CD14-positive monocyte (primary cell): Measurements from ENCODE around the gene NEMF. TPM values are rescaled to one million over a fixed set of nuclear protein-coding genes. Genes with fewer than 3 reads are reported as not detected.
"Not testable (repeated sequence)": the region's sequence is repeated elsewhere in the genome, so short reads cannot be mapped to it uniquely, and the experiment has no call there.

Experiments used
- DNase-seq, 3 donors: peaks; one replicate each; pipeline ENCODE4 v3.0.0-alpha.2; 2011 to 2022
- H2AFZ ChIP-seq: 2 replicates; pipeline ENCODE4 v1.6.0; 2012; ENCODE audit warnings: mild to moderate bottlenecking, low read depth, low read length, inconsistent platforms; ENCODE audit not compliant: insufficient read depth, poor library complexity, severe bottlenecking
- H3K27ac ChIP-seq, 2 donors: 1 replicate in 1 of 2; 2 replicates in 1 of 2; pipeline ENCODE4 v1.5.1; 2012 to 2013; ENCODE audit warnings: low read length in 2 of 2, control low read depth in 1 of 2, inconsistent platforms in 1 of 2, low read depth in 1 of 2, mild to moderate bottlenecking in 1 of 2
- H3K27me3 ChIP-seq, 2 donors: one replicate each; pipeline versions ENCODE4 v1.6.0 to v1.6.1; 2011 to 2013; ENCODE audit warnings: low read length in 2 of 2; ENCODE audit not compliant: control insufficient read depth in 2 of 2, insufficient read depth in 2 of 2
- H3K36me3 ChIP-seq, 2 donors: replicated peaks in 1 of 2; 1 replicate in 1 of 2; 2 replicates in 1 of 2; pipeline versions ENCODE4 v1.5.1 to v1.6.1; 2012 to 2013; ENCODE audit warnings: low read length in 2 of 2, control low read depth in 1 of 2, inconsistent platforms in 1 of 2, mild to moderate bottlenecking in 1 of 2; ENCODE audit not compliant: insufficient read depth in 2 of 2, control insufficient read depth in 1 of 2
- H3K4me1 ChIP-seq, 2 donors: 1 replicate in 1 of 2; 2 replicates in 1 of 2; pipeline versions ENCODE4 v1.5.1 to v1.6.1; 2012 to 2013; ENCODE audit warnings: low read length in 2 of 2, control low read depth in 1 of 2, inconsistent platforms in 1 of 2, mild to moderate bottlenecking in 1 of 2, moderate library complexity in 1 of 2; ENCODE audit not compliant: insufficient read depth in 2 of 2, control insufficient read depth in 1 of 2
- H3K4me2 ChIP-seq: replicated peaks from 2 replicates; pipeline ENCODE3; 2012; ENCODE audit warnings: low read length, moderate library complexity, mild to moderate bottlenecking; ENCODE audit not compliant: poor library complexity, severe bottlenecking; ENCODE audit errors: extremely low read depth
- H3K4me3 ChIP-seq, 3 experiments: fragments of 200-600 bp in 1 of 3; sonication (generic) in 1 of 3; replicated peaks in 1 of 3; 1 replicate in 2 of 3; 2 replicates in 1 of 3; pipeline ENCODE4 v1.5.1; 2011 to 2013; ENCODE audit warnings: low read length in 3 of 3, mild to moderate bottlenecking in 3 of 3, control low read depth in 2 of 3, low read depth in 2 of 3, inconsistent platforms in 1 of 3, moderate library complexity in 1 of 3
- H3K79me2 ChIP-seq: 2 replicates; pipeline ENCODE4 v1.6.0; 2012; ENCODE audit warnings: mild to moderate bottlenecking, control low read depth, inconsistent platforms, low read length, moderate library complexity; ENCODE audit not compliant: insufficient read depth
- H3K9ac ChIP-seq: 2 replicates; pipeline ENCODE4 v1.6.0; 2017; ENCODE audit warnings: low read length, mild to moderate bottlenecking; ENCODE audit not compliant: insufficient read depth, poor library complexity, severe bottlenecking
- H3K9me3 ChIP-seq, 2 donors: replicated peaks in 1 of 2; 1 replicate in 1 of 2; 2 replicates in 1 of 2; pipeline versions ENCODE4 v1.5.1 to v1.6.1; 2012 to 2013; ENCODE audit warnings: low read length in 2 of 2, control low read depth in 1 of 2; ENCODE audit not compliant: control insufficient read depth in 1 of 2, insufficient read depth in 1 of 2
- H4K20me1 ChIP-seq: 2 replicates; pipeline ENCODE4 v1.6.0; 2012; ENCODE audit warnings: mild to moderate bottlenecking, low read length, control low read depth, moderate library complexity; ENCODE audit not compliant: insufficient read depth
- H3K27ac Mint-ChIP-seq, 7 donors: one replicate each; pipeline ENCODE4 v1.8.0; 2020; ENCODE audit warnings: mild to moderate bottlenecking in 7 of 7, mixed read lengths in 7 of 7, moderate library complexity in 6 of 7, inconsistent platforms in 2 of 7
- H3K27me3 Mint-ChIP-seq, 3 donors: one replicate each; pipeline ENCODE4 v1.8.0; 2021 to 2022; ENCODE audit warnings: low read depth in 3 of 3, mild to moderate bottlenecking in 3 of 3, mixed read lengths in 3 of 3, moderate library complexity in 3 of 3, inconsistent platforms in 1 of 3
- H3K36me3 Mint-ChIP-seq, 2 donors: one replicate each; pipeline ENCODE4 v1.8.0; 2020; ENCODE audit warnings: mixed read lengths in 2 of 2, inconsistent platforms in 1 of 2, mild to moderate bottlenecking in 1 of 2
- H3K4me1 Mint-ChIP-seq: one replicate; pipeline ENCODE4 v1.8.0; 2020; ENCODE audit warnings: mild to moderate bottlenecking, mixed read lengths
- H3K4me3 Mint-ChIP-seq, 2 donors: one replicate each; pipeline ENCODE4 v1.8.0; 2020; ENCODE audit warnings: mild to moderate bottlenecking in 2 of 2, mixed read lengths in 2 of 2, moderate library complexity in 1 of 2
- H3K9me3 Mint-ChIP-seq, 7 donors: one replicate each; pipeline ENCODE4 v1.8.0; 2020 to 2022; ENCODE audit warnings: mixed read lengths in 7 of 7, mild to moderate bottlenecking in 6 of 7, moderate library complexity in 6 of 7, inconsistent platforms in 2 of 7
- CTCF ChIP-seq: fragments of 200-600 bp; IDR thresholded peaks from one replicate; pipeline ENCODE4 v1.8.0; 2022; ENCODE audit warnings: antibody characterized with exemption, mild to moderate bottlenecking
- WGBS: methylation state at CpG from one replicate; pipeline ENCODE4 v1.1.5; 2013; ENCODE audit warnings: missing lambda C conversion rate; ENCODE audit not compliant: insufficient coverage; 5-methylcytosine and 5-hydroxymethylcytosine counted together
- intact Hi-C, 2 donors: fragments of 100-400 bp; cut with micrococcal nuclease; formaldehyde crosslinking; loops; one replicate each; pipeline versions ENCODE4 v1.15.0 to v1.15.1; 2023
- polyA plus RNA-seq, 3 donors: library from polyadenylated mRNA; depleted of rRNA in 1 of 3; unstranded in 2 of 3; stranded (reverse) in 1 of 3; fragments of 300-500 nt in 2 of 3; fragments of >200 nt in 1 of 3; fragmentation: Illumina TruSeq in 2 of 3; gene quantifications; 1 replicate in 2 of 3; 2 replicates in 1 of 3; pipeline ENCODE4 v1.2.3, GENCODE V29; 2012 to 2021

Gene NEMF
- polyA plus RNA-seq, 3 donors = 18.3 to 27.6 (median 22.2) TPM

GRCh38 chr14:49783394-49784014 lies 69.1 kb downstream of the NEMF start:
- TF ChIP-seq CTCF = no peak
- intact Hi-C loops = no loop called here

GRCh38 chr14:49781040-49781439 lies 71.5 kb downstream of the NEMF start:
- H4K20me1 ChIP-seq, H3K4me2 ChIP-seq, H3K4me1 Mint-ChIP-seq, H3K27me3 Mint-ChIP-seq, H3K9me3 ChIP-seq, H3K4me1 ChIP-seq, H2AFZ ChIP-seq, H3K79me2 ChIP-seq, H3K27me3 ChIP-seq, intact Hi-C loops, H3K27ac ChIP-seq, DNase-seq, H3K9ac ChIP-seq, H3K4me3 Mint-ChIP-seq, H3K9me3 Mint-ChIP-seq, H3K4me3 ChIP-seq: not testable (repeated sequence)
- 100% methylated on average over 6 of the region's 7 CpGs for WGBS
- peaks cover 85 to 98% of the 10 kb centered on the region in 2 donors for H3K36me3 ChIP-seq
- H3K36me3 Mint-ChIP-seq = peaks cover 76 to 88% of the 10 kb centered on the region in 2 donors
- peak overlapping the region in 1 of 7 donors; percentile 16 for H3K27ac Mint-ChIP-seq

More at GRCh38 chr14:49783394-49784014, 69.1 kb downstream of the NEMF start:
- Histone ChIP-seq H3K4me1 (no peaks in the 10 kb centered on the region), H3K9me3 (no peaks in the 10 kb centered on the region), H3K27ac (no peak overlapping the region), H3K36me3 (peaks cover 98 to 100% of the 10 kb centered on the region in 2 donors), H2AFZ (no peak overlapping the region), H3K4me3 (no peak overlapping the region), H4K20me1 (no peaks in the 10 kb centered on the region), H3K79me2 (no peaks in the 10 kb centered on the region), H3K9ac (no peak overlapping the region), H3K27me3 (no peaks in the 10 kb centered on the region), H3K4me2 (no peak overlapping the region)
- Mint-ChIP-seq H3K4me1 (no peaks in the 10 kb centered on the region), H3K27me3 (no peaks in the 10 kb centered on the region), H3K4me3 (no peak overlapping the region), H3K9me3 (peaks cover 0 to 1% (median 0%) of the 10 kb centered on the region in 7 donors), H3K36me3 (peaks cover 81 to 92% of the 10 kb centered on the region in 2 donors), H3K27ac (no peak overlapping the region)
- DNase-seq = no peak
- WGBS = 100% methylated on average over 1 of the region's 3 CpGs
